ENCODE data around the gene WDR89. TPM values are rescaled to one million over a fixed set of nuclear protein-coding genes. Genes with fewer than 3 reads are reported as not detected.

Gene WDR89
- 8.9 and 12.6 TPM in 2 replicates for polyA plus RNA-seq

GRCh38 chr14:63641473-63642228 lies at the start of gene WDR89:
WDR89 (minus strand) TSS chr14:63641871; CDS start chr14:63599942, 41,929 bp downstream.

Other genes with a start within 250 kb of the WDR89 start
- gene PPP2R5E, start 98.5 kb downstream of the WDR89 start, polyA plus RNA-seq: 25.0 and 25.9 TPM in 2 replicates
- gene SGPP1, start 86.2 kb upstream of the WDR89 start, polyA plus RNA-seq: 22.2 and 28.7 TPM in 2 replicates
- gene SYNE2, start 211.1 kb upstream of the WDR89 start, polyA plus RNA-seq: 3.9 and 5.6 TPM in 2 replicates

All from Purkinje cell (primary cell).